Hematopoietic multipotent progenitor cell treated with erythropoietin and hydrocortisone succinate and interleukin-3 and kit ligand, for 17 days (in vitro differentiated cells): ENCODE results near the gene FXYD4.

Source experiments
- DNase-seq: peaks from one replicate; pipeline ENCODE4 v3.0.0-alpha.2; 2015; ENCODE audit warnings: low spot score

Gene FXYD4

DNA sequence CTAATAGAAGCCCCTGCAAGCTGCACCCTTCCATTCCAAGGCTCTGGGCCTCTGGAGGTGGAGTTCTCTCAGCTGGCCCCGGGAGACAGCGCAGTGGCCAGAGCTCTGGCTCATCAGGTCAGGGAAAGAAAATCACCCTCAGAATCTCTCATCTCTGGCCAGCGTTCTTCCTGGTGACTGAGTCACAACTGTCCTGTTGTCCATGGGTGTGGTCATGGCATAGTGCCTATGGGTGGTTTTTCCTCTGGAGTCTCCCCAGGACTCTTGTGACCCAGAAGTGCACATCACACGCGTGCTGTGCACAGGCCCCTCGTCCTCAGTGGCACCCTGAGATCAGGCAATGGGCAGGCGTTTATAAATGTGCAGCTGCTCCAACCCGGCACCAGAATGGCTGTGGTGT is 27.4 kb upstream of the FXYD4 start:
- DNase-seq, result no peak

DNA sequence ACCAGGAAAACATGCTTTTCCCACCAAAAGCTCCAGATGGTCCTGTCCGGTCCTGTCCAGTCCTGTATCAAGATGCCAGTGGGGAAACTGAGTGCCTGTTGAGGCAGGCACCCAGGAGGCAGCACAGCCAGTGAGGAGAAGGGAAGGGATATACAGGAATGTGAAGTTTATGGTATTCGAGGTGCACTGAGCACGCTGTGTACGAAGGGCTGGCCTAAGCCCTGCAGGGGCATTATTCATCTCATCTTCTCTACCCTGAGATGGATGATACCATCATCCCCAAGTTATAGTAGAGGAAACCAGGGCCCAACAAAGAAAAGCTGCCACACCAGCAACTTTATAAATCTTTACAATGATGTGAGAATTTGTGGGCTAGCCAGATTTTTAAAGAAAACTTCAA is 23.4 kb upstream of the FXYD4 start:
- DNase-seq, result no peak

- DNase-seq, result peak; percentile 65
These were observed 22.7 kb upstream of the FXYD4 start for GRCh38 chr10:43348511-43349312.

GRCh38 chr10:43350156-43350555 is 21.3 kb upstream of the FXYD4 start:
- no peak for DNase-seq

DNA sequence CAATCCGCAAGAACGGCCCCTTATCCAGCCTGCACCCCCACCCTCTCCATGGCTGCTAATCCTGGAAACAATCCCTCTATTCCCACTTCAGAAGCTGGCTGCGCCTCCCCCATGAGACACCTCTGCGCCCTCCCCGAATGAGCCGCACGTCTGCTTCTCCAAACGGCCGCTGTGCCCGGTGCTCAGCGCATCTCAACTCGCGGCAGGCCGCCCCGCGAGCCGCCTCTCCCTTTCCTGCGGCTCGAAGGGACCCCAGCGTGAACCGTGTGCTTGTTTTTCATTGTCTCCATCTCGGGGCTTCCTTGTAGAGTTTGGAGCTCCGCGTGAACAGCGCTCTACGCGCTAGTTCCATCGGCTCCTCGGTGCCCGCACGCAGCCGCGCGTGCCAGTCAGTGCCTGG is 20.8 kb upstream of the FXYD4 start:
- no peak for DNase-seq

- DNase-seq, result no peak
These were observed 20.1 kb upstream of the FXYD4 start for GRCh38 chr10:43351301-43351700.

DNA sequence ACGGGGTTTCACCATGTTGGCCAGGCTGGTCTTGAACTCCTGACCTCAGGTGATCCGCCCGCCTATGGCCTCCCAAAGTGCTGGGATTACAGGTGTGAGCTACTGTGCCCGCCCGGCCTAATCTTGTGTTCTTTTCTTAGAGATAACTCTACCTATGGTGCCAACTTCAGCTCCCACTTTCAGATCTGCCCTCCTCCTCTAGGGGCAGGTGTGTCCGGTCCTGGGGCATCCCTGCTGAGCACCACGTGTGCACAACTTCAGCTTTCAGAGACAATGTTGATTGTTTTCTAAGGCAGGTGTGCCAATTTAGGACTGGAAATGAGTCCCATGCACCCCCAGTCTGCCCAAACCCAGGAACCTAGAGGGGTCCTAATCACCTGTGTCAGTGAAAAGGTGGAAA is 18.5 kb upstream of the FXYD4 start:
- no peak for DNase-seq

- no peak for DNase-seq
These were observed 17.7 kb upstream of the FXYD4 start for GRCh38 chr10:43353495-43354329.

GRCh38 chr10:43354330-43354635 is 17.2 kb upstream of the FXYD4 start:
- DNase-seq, result no peak

DNA sequence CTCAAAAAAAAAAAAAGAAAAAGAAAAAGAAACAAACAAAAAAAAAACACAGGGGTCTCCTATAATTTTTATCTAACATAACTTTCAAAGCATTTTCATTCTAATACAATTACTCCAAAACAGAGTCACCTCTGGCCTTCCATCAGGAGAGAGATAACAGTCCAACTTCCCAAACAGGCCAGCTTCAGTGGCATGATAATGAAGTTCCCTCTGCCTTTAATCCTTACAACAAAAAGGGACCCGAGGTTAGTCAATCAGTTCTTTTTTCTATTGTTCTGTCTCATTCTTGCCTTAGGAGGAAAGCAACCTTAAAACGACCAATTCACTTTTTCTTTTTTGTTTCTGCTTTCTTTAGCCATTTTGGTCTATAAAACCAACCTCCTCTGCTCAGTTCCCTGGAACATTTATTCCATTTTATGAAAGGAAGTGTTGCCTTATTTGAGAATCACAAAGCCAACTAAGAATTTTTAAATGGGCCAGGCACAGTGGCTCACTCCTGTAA is 16.5 kb upstream of the FXYD4 start:
- DNase-seq, result no peak

DNA sequence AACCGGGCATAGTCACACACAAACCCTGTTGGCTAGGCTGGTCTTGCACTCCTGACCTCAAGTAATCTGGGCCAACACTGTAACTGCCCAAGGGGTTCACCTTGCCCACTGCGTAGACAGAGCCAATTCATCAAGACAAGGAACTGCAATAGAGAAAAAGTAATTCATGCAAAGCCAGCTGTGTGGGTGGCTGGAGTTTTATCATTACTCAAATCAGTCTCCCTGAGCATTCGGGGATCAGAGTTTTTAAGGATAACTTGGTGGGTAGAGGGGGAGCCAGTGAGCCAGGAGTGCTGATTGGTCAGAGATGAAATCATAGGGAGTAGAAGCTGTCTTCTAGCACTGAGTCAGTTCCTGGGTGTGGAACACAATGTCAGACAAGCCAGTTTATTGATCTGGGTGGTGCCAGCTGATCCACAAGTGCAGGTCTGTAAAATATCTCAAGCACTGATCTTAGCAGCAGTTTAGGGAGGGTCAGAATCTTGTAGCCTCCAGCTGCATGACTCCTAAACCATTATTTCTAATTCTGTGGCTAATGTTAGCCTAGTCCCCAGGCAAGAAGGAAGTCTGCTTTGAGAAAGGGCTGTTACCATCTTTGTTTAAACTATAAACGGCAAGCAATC is 15.6 kb upstream of the FXYD4 start:
- DNase-seq, result no peak

DNA sequence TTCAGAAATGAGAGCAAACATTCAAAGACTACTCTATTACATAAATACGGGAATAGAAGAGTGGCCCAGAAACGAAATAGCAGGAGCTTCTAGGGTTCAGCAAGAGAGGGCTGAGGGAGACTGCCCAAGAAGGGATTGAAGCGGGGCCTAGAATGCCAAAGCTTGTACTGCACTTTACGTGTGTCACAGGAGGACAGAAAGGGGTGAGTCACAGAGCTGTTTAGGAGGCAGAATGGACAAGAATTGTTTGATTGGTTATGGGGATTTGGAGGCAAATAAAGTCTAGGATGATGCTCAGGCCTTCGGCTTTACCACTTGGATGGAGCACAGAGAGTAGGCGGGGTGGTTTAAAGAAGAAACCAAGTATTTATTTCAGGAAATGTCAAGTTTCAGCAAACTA is 11.3 kb upstream of the FXYD4 start:
- no peak for DNase-seq

DNA sequence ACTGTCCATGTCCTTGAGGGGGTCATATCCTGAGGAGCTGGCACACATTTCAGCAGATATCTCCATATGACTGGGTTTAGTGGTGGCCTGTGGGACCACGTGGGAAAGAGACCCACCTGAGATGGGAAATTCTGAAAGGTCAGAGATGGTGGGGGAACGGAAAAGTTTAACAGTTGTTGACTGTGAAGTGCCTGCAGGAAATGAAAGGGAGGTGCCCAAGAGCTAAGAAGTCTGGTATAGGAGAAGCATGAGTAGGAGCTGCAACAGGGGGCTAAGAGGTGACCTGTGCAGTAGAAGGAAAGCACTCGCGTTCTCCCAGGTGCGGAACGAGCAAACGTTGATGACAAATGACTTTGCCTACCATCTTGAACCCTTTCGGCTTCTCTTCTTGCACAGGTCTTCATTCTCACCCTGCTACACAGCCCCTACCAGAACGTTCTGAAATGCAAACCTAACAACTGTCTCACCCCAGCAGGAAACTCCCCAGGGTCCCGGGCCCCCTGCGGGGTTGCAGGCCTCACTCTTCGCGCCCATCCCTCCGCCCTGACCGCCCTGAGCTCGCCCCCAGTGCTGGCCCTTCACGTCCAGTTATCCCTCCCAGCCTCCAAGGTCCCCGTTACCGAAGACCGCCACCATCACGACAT is 9.8 kb upstream of the FXYD4 start:
- DNase-seq, result no peak

DNA sequence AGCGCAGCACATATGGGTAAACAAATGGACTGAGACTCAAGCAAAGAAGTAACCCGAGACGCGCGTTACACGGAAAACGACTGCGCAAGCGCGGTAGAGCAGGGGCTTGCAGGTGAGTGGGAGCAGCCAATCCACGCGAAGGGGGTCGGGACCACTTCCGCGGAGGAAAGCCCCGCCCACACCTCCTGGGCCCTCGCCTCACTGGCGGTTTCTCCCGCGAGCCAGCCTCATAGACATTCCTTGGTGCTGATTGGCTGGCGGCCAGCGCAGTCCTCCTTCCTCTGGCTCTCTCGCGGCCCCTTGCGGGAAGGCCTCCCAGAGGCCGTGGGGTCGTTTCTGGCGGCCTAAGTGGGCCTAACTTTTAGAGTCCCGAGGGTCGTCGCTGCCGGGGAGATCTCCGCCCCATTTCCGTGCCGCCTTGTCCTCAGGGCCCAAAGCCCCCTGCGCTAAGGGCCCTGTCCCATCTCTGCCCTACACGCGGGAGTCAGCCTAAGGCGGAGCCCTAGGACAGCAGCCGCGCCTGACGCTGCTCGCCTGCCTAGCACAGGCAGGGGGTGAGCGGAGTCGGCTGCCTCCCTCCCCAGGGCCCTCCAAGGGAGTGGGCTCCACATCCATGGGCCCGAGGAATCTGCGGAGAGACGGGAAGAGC is 9.1 kb upstream of the FXYD4 start:
- peak; percentile 81 for DNase-seq

DNA sequence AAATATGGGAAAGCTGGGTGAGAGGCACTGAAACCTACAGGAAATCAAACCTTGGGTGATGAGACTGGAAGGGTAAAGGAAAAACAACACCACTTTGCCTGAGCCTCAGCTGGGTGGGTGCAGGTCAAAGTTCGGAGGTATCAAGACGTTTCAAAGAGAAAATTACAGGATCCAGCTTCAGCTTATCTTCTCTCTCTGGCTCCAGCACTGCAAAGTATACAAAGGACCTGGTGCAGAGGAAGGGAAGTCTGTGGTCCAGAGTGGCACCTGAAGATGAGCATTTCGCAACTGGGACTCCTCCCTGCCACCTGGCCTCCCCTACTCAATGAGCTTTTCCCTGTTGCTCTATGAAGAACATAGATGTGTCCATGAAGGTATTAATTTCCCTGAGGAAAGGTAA is 6.4 kb upstream of the FXYD4 start:
- DNase-seq, result no peak

DNA sequence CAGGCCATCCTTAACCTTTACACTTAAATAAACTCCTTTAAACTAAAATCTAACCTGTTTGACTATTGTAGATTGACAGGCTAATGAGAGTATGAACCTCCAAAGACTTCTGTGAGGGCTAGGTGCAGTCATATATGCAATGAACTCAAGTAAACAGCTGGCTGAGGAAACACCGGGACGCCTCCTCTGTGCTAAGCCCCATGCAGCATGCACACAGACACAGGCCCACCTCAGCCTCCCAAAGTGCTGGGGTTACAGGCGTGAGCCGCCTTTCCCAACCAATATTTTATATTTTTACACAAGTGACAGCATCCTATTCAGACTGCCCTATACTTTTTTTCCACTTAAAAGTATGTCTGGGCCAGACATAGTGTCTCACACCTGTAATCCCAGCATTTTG is 1.5 kb upstream of the FXYD4 start:
- no peak for DNase-seq

DNA sequence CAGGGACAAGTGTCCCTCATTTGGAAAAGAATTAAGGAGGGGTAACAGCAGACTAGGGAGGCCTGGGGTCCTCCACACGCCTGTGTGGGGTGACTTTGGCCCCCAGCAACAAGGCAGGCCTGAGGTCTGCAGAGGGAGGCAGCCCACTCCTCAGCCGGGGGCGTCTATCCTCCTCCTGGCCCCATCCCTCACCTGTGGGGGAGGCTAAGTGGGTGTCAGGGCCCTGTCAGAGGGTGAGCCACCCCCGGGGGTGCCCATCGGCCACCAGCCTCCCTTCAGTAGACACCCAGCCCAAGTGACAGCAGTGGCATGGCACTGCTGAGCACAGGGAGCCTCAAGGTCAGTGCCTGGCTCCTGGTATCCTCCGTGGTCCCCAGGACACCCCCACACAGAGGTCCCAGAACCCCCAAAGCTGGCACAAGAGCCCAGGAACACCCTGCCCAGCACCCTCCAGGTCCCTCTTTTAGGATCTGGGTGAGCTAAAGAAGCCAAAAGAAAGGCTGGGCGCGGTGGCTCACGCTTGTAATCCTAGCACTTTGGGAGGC is 693 bp upstream of the FXYD4 start:
- DNase-seq, result no peak

- no peak for DNase-seq
These were observed 1.4 kb downstream of the FXYD4 start for GRCh38 chr10:43372765-43373361.

DNA sequence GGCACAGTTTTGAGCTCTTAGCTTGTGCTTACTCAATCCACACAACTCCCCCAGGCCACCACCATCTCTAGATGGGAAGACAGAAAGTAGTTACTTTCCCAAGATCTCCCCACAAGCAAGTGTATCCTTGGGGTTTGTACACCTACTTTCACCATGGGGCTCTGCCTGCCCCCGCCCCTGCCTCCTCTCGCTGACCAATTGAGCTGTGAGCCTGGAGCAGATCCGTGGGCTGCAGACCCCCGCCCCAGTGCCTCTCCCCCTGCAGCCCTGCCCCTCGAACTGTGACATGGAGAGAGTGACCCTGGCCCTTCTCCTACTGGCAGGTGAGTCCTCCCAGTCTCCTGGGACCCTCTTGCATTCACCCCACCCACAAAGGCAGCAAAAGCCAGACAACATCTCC is 2.0 kb downstream of the FXYD4 start:
- DNase-seq, result no peak

- DNase-seq, result no peak
These were observed 2.8 kb downstream of the FXYD4 start for GRCh38 chr10:43374194-43374593.

DNA sequence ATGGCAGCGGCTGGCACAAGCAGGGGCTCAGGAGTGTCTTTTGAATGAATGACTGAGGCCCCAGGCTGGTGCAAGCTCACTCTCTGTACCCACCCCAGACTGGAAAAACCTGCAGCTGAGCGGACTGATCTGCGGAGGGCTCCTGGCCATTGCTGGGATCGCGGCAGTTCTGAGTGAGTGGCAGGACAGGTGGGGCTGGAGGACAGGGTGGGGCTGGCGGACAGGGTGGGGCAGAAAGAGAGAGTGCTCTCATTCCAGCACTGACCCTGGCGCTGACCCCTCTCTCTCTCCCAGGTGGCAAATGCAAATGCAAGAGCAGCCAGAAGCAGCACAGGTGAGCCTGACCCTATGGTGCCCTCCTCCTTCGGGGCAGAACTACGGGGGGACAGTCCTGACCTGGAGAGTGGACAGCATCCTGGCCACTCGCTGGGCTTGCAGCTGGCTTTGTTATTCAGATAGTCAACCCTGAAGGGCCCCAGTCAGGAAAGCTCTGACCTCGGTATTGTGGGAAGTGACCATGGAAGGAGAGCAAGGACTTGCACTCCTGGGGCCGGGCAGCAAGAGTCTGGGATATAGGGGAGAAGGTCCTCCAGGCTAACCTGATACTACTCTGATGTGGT is 4.1 kb downstream of the FXYD4 start:
- no peak for DNase-seq
